GM12872 (cell line): ENCODE data around the gene RARA.

Source experiments
- CTCF ChIP-seq: IDR thresholded peaks from 3 replicates; pipeline ENCODE4 v1.5.1; 2011; ENCODE audit warnings: low read depth, mild to moderate bottlenecking, low read length, moderate library complexity; ENCODE audit not compliant: insufficient read depth

Gene RARA

GRCh38 chr17:40366076-40366860, 57.3 kb downstream of the RARA start:
- no peak for TF ChIP-seq CTCF

DNA sequence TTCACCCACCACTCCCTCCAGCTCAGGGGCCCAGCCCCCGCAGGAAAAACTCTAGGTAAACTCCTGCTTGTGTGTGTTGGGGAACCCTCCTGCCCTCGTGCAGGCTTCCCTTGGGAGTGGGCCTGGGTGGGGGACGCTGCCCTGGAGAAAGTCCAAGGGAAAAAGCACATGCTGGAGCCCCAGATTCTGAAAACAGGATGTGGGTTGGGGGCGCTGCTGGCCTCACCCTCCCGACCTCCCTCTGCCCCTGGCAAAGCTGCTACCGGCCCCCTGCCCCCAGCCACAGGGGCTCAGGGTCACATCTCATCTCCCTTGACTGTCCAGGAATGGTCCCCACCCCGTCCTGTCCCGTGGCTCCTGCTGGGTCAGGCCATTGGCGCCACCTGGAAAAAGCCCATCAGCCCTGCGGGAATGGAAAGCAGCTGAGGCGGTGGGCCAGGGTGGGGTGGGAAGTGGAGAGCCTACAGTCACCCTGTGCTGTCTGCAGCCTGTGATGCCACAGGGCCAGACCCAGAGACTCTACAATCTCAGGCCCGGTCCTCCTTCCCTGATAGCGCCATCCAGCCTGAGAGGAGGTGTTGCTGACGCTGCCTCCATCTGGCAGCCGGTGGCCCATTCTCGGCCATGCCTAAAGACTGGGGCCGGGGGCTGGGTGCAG, 58.0 kb downstream of the RARA start:
- no peak for TF ChIP-seq CTCF

- no peak for TF ChIP-seq CTCF
Observed at GRCh38 chr17:40369923-40370322, 60.9 kb downstream of the RARA start.

GRCh38 chr17:40371261-40371929, 62.4 kb downstream of the RARA start:
- no peak for TF ChIP-seq CTCF

DNA sequence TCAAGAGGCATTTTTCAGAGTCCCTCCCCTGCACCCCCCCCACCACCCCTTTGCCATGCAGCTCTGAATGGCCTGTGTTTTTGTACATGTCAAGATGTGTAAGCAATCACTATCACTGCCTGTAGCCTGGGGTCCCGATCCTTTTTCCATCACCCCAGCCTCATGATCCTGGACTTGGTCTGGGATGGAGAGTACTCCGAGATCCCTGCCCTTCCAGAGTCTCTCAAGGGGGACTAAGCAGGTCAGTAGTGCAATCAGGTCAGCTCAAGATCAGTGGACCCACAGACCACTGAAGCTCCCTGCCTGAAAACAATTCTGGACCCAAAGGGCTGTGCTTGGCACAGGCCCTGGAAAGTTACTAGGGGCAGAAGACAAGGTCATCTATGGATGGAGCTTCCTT, 63.1 kb downstream of the RARA start:
- no peak for TF ChIP-seq CTCF

- no peak for TF ChIP-seq CTCF
Observed at GRCh38 chr17:40373324-40373723, 64.3 kb downstream of the RARA start.

- TF ChIP-seq CTCF: no peak
Observed at GRCh38 chr17:40373999-40374398, 65.0 kb downstream of the RARA start.
